PFSK-1 (cell line): ENCODE data around the gene PTPRM.

Source experiments
- POLR2AphosphoS5 ChIP-seq: IDR thresholded peaks from 2 replicates; pipeline ENCODE4 v1.6.1; 2012; ENCODE audit warnings: low read depth, mild to moderate bottlenecking, control low read depth, low read length, moderate library complexity
- REST ChIP-seq, 2 experiments: IDR thresholded peaks; 2 replicates each; pipeline versions ENCODE4 v1.6.1 to v1.8.0; 2011 to 2012; ENCODE audit warnings: low read depth in 2 of 2, low read length in 2 of 2, control low read depth in 1 of 2, inconsistent platforms in 1 of 2, mild to moderate bottlenecking in 1 of 2, moderate library complexity in 1 of 2; ENCODE audit not compliant: insufficient read depth in 1 of 2

- TF ChIP-seq REST (IDR thresholded peaks at IDR 0.05; ENCODE audit: insufficient read depth in 1 of 2, low read depth in 2 of 2, low read length in 2 of 2): no peak
- no peak for TF ChIP-seq POLR2AphosphoS5
Observed at GRCh38 chr18:7746106-7746505, 179.0 kb downstream of the PTPRM start.
